ENCODE results near the gene GNA12.

GRCh38 chr7:2837496-2837895 lies 6.6 kb downstream of the GNA12 start:
- TF ChIP-seq CTCF (IDR thresholded peaks at IDR 0.05) (no peak), REST (IDR thresholded peaks at IDR 0.05; ENCODE audit: low read depth, low read length) (no peak), FOXJ3 (CRISPR knock-in tag; IDR thresholded peaks at IDR 0.05) (no peak), EP300 (IDR thresholded peaks at IDR 0.05; ENCODE audit: borderline replicate concordance in 1 of 2, low read depth in 1 of 2, low read length in 1 of 2) (no peak), RXRA (IDR thresholded peaks at IDR 0.05; ENCODE audit: borderline replicate concordance, low read depth) (no peak), RCOR1 (IDR thresholded peaks at IDR 0.05; ENCODE audit: low read length) (no peak)
